GM18507 (cell line): ENCODE measurements around the gene ADCY9.
"Not testable (repeated sequence)": the region's sequence is repeated elsewhere in the genome, so short reads cannot be mapped to it uniquely, and the experiment has no call there.

Experiments
- DNase-seq: peaks from one replicate; pipeline ENCODE4 v3.0.0; 2011; ENCODE audit warnings: low read depth; ENCODE audit not compliant: insufficient read length; ENCODE audit errors: extremely low spot score
- FAIRE-seq: peaks from 2 replicates; lab custom pipeline; 2011; peaks lifted over from hg19 to GRCh38; lab: Jason Lieb, UNC

The ADCY9 gene

GRCh38 chr16:4077174-4077649 lies 39.0 kb downstream of the ADCY9 start:
- FAIRE-seq: no peak

GRCh38 chr16:4075534-4075933 lies 40.7 kb downstream of the ADCY9 start:
- no peak for DNase-seq
- FAIRE-seq: no peak

More at GRCh38 chr16:4077174-4077649, 39.0 kb downstream of the ADCY9 start:
- DNase-seq: no peak

DNA sequence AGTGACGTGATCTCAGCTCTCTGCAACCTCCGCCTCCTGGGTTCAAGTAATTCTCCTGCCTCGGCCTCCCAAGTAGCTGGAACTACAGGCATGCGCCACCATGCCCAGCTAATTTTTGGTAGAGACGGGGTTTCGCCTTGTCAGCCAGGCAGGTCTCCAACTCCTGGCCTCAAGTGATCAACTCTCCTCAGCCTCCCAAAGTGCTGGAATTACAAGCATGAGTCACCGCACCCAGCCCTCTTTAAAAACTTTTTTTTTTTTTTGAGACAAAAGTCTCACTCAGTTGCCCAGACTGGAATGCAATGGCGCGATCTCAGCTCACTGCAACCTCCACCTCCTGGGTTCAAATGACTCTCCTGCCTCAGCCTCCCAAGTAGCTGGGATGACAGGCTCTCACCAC lies 43.1 kb downstream of the ADCY9 start:
- DNase-seq, FAIRE-seq: not testable (repeated sequence)

DNA sequence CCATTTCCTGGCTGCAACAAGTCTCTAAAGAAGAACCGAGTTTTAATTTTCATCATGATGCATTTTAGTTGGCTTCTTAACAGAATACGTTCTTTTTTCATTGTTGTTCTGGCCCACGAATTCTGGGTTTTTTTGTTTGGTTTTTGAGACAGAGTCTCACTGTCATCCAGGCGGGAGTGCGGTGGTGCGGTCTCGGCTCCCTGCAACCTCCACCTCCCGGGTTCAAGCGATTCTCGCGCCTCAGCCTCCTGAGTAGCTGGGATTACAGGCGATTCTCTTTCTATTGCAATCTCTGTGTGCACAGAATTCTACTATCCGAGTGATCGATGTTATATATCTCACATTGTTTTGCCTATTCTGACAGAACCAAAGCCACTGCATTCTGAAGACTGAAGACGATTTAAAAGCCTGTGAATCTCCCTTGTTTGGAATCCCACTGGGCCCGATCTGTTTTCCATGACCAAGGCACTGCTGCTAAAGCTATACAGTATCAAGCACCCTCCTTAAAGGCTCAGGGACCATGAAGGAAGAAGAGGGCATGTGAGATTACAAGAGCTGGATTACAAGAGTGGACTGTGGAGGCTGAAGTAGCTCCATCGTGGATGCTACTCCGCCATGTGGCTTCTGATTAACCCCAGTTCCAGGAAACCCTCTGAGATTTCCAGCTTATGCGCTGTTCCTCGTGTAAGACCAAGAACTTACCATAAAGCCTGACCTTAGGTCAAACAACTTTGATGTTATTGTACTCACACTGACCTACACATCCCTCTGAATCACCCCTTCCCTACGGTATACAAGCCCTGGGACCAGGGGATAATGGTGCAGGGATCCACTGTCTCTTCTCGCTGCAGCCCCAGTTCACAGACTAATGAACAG lies 44.3 kb downstream of the ADCY9 start:
- FAIRE-seq (no peak), DNase-seq (no peak)

DNA sequence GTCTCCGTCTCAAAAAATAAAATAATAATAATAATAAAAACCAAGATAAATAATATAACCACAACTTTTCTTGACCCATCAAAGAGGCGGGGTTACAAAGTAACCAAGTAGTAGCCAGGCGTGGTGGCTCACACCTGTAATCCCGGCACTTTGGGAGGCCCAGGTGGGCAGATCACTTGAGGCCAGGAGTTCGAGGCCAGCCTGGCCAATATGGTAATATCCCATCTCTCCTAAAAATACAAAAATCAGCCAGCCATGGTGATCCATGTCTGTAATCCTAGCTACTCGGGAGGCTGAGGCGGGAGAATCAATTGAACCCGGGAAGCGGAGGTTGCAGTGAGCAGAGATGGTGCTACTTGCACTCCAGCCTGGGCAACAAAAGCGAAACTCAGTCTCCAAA lies 45.3 kb downstream of the ADCY9 start:
- no peak for FAIRE-seq
- no peak for DNase-seq

GRCh38 chr16:4067262-4068001 lies 48.8 kb downstream of the ADCY9 start:
- FAIRE-seq (no peak), DNase-seq (no peak)

DNA sequence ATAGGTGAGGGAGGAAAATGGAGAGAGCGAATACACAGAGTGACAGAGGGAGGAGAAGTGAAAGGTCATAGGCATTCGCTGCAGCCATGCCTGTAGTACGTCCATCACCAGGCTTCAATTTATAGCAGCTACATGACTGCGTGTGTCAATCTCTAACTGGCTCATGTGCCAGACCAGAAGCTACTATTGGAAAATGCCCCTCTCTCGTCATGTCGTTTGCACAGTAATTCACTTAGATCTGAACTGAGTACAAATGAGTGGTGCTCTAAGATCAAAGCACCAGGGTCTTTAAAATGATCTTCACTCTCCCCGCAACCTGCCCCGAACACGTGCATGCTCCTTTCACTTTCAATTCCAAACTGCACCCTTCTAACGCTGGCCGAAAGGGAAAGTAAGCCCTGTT lies 51.3 kb downstream of the ADCY9 start:
- FAIRE-seq (no peak), DNase-seq (no peak)

GRCh38 chr16:4062212-4062802 lies 53.9 kb downstream of the ADCY9 start:
- FAIRE-seq: no peak

DNA sequence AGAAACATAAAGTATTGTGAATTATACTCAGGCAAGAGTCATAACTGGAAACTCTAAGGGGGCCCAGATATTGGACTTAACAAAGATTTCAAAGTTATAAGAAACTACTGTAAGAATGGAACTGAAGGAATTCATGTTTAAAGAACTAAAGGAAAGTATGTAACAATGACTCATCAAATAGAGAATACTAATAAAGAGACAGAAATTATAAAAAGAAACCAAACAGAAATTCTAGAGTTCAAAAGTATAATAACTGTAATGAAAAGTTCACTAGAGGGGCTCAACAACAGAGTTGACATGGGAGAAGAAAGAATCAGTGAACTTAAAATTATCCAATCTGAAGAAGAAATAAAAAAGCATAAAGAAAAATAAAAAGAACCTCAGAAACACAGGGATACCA lies 55.4 kb downstream of the ADCY9 start:
- DNase-seq (no peak), FAIRE-seq (no peak)

More at GRCh38 chr16:4062212-4062802, 53.9 kb downstream of the ADCY9 start:
- no peak for DNase-seq

DNA sequence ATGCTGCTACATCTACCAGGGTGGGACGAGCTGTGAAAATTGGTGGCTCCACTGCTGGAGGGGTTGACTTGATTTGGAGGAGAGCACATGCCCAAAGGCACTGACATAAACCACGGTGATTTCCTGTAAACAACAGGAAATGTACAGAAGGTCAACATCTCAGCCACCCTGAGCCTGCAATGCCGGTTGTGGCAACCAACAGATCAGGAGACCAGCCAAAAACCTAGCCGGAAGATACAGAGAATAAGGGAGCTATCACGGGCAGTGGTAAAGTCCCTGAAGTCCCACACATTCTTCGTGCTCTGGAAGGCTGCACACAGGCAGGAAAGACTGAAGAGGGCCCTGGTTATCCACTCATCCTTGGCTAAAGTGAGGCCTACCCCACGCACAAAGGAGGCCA lies 56.2 kb downstream of the ADCY9 start:
- FAIRE-seq: no peak

GRCh38 chr16:4058386-4058785 lies 57.9 kb downstream of the ADCY9 start:
- no peak for DNase-seq
- no peak for FAIRE-seq

More for the DNA sequence above, 56.2 kb downstream of the ADCY9 start:
- no peak for DNase-seq

DNA sequence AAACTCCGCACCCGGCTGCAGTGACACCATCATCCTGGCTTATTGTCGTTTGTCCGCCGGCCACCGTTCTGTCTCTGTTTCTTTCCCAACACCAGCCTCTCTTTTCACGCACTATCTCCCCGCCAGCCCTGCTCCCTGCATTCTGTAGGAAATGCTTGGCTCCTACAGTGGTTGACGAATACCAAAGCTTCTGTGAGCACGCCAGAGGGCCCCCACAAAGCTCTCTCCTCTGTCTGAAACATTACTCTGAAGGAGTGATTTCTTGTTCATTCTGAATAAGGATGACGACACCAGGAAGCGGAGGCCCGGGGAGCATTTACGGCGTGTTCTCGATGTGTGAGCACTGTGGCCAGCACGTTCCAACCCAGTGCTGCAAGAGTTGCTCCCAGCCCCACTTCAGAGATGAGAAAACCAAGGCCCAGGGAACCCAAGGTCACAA lies 58.8 kb downstream of the ADCY9 start:
- no peak for DNase-seq
- no peak for FAIRE-seq

DNA sequence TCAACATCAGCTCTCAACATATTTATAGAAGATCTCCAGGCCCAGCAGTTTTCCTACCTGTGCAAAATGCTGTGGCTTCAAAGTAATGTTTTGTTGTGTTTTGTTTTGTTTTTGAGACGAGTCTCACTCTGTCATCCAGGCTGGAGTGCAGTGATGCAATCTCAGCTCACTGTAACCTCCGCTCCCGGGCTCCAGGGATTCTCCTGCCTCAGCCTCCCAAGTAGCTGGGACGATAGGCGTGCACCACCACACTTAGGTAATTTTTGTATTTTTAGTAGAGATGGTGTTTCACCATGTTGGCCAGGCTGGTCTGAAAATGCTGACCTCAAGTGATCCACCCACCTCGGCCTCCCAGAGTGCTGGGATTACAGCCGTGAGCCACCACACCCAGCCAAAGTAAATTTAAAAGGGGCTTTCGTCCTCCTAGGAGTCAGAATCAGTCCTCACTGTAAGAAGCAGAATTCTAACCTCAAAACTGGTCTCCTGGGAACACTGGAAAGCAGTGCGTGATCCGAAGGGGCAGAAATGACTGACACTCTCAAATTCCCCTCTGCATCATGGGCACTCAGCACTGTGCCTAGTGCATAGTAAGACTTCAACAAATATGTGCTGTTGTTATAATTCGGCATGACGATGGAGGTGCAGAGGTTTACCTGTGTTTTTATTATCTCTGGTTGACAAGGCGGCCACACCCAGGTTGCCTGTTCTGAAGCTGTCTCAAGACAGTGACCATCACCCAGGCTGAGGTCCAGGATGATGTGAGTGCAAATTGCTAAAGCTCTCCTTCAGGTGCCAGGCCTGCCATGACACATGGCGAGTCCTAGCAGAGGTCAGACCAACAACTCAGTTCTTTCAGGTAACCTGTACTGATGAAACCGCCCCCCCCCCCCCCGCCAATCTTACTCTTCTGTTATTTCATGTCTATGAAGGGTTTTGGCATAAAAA lies 59.8 kb downstream of the ADCY9 start:
- no peak for FAIRE-seq

DNA sequence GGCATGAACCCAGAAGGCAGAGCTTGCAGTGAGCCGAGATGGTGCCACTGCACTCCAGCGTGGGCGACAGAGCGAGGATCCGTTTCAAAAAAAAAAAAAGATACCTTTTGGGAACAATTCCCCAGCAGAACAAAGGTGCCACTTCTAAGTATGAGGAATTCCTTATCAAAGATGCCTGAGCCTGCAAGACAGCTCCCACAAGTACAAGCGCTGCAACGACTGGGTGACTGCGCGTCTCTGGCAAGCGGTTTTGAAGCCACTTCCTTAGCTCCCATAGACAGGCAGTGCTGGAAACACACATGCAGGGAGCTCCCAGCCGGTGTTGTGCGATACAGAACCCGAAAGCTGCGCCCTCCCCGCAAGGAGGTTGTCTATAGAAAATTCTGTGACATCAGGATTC lies 60.5 kb downstream of the ADCY9 start:
- FAIRE-seq: no peak
- DNase-seq: no peak

More for the DNA sequence above, 59.8 kb downstream of the ADCY9 start:
- no peak for DNase-seq

- no peak for DNase-seq
- FAIRE-seq: no peak
Measured at GRCh38 chr16:4053301-4053845, 62.9 kb downstream of the ADCY9 start.

DNA sequence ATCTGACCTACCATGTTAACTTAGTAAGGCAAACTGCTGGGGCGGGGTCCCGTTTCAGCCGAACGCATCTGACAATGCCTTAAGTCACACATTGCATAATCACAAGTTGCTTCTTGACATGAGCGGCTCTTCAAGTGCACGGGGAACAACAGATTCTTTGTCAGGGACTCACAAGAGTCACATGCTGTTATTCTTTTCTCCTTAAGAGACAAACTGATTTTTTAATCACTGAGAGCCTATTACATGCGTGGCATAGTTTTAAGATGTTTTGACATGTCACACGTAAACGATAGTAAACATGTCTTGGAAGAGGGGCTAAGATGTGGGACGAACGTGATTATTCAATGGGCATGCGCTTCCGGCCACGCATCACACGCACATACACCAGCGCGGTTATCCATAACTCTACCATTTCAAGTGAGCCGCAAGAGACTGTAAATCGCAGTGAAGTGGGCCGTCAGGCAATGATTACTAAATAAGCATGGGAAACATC lies 63.4 kb downstream of the ADCY9 start:
- FAIRE-seq (no peak), DNase-seq (no peak)

GRCh38 chr16:4052096-4052495 lies 64.1 kb downstream of the ADCY9 start:
- no peak for FAIRE-seq
- no peak for DNase-seq

GRCh38 chr16:4051591-4051990 lies 64.7 kb downstream of the ADCY9 start:
- FAIRE-seq (no peak), DNase-seq (no peak)

GRCh38 chr16:4049031-4049430 lies 67.2 kb downstream of the ADCY9 start:
- FAIRE-seq: no peak
- no peak for DNase-seq
